Activated CD8-positive, alpha-beta T cell treated with anti-CD3 and anti-CD28 coated beads for 36 hours (primary cell): ENCODE data around the gene RHOBTB3. TPM values are rescaled to one million over a fixed set of nuclear protein-coding genes. Genes with fewer than 3 reads are reported as not detected.

Source experiments
- ATAC-seq: fragments of 200-7000 bp; cut with Tn5 transposase; one replicate; pipeline ENCODE4 v1.10.0; 2021; ENCODE audit warnings: mild to moderate bottlenecking, moderate library complexity
- CTCF ChIA-PET: fragments of 350-600 bp; sonication (Branson Sonifier 250); formaldehyde crosslinking; loops from one replicate; lab custom pipeline; 2021; ENCODE audit warnings: antibody characterized with exemption; lab: Charles Lee
- POLR2A ChIA-PET: fragments of 350-600 bp; sonication (Branson Sonifier 250); formaldehyde crosslinking; loops from one replicate; lab custom pipeline; 2021; ENCODE audit warnings: antibody characterized with exemption; lab: Charles Lee
- DNase-seq: peaks from one replicate; pipeline ENCODE4 v3.0.0-alpha.2; 2020
- H3K27ac Mint-ChIP-seq: one replicate; pipeline ENCODE4 v1.8.0; 2021; ENCODE audit warnings: mild to moderate bottlenecking, mixed read lengths
- H3K27me3 Mint-ChIP-seq: one replicate; pipeline ENCODE4 v1.8.0; 2021; ENCODE audit warnings: mixed read lengths
- H3K36me3 Mint-ChIP-seq: one replicate; pipeline ENCODE4 v1.8.0; 2021; ENCODE audit warnings: low read depth, mixed read lengths
- H3K4me1 Mint-ChIP-seq: one replicate; pipeline ENCODE4 v1.8.0; 2021; ENCODE audit warnings: low read depth, mixed read lengths
- H3K4me3 Mint-ChIP-seq: one replicate; pipeline ENCODE4 v1.8.0; 2021; ENCODE audit warnings: mild to moderate bottlenecking, moderate library complexity, mixed read lengths
- H3K9me3 Mint-ChIP-seq: one replicate; pipeline ENCODE4 v1.8.0; 2021; ENCODE audit warnings: mixed read lengths
- CTCF ChIP-seq: fragments of 200-600 bp; IDR thresholded peaks from one replicate; pipeline ENCODE4 v1.8.0; 2022; ENCODE audit warnings: antibody characterized with exemption, mild to moderate bottlenecking
- intact Hi-C: fragments of 100-400 bp; cut with micrococcal nuclease; formaldehyde crosslinking; loops from one replicate; pipeline ENCODE4 v1.10.0; 2022
- total RNA-seq, 2 experiments: library from RNA; stranded (reverse); gene quantifications; one replicate each; pipeline ENCODE4 v1.2.3, GENCODE V29; 2021

Gene RHOBTB3
- total RNA-seq, 2 experiments from 2014 or later = 0.50 to 1.1 TPM

DNA sequence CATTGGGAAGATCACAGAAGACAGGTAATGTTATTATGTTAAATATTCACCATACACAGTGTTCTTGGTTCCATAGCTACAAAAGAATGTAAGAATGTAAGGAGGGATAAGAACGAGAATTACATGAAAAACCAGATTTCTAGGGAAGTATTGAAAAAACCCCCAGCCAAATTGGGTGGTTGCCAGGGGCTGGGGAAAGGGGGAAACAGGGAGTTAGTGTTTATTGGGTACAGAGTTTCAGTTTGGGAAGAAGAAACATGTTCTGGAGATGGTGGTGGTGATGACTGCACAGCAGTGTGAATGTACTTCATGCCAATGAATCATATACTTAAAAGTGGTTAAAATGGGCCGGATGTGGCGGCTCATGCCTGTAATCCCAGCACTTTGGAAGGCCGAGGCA, 51.0 kb downstream of the RHOBTB3 start:
- intact Hi-C loops = loop anchor here (5.0 to 10.0 kb wide), 2 partner anchors 120 to 553 kb away; no protein-coding TSS in a partner anchor
- no peaks in the 10 kb centered on the region for H3K9me3 Mint-ChIP-seq
- TF ChIP-seq CTCF = no peak
- ChIA-PET CTCF (interaction anchor here (1.0 to 15.6 kb wide), 37 partner anchors 9 to 559 kb away, joined by 3 to 628 read pairs (median 10); partner anchors contain the start of genes ELL2, GLRX, RFESD and RHOBTB3), POLR2A (interaction anchor here (1.1 to 1.7 kb wide), 3 partner anchors 38 to 138 kb away, joined by 3 to 6 read pairs (median 3); no protein-coding TSS in a partner anchor)
- H3K4me3 Mint-ChIP-seq = no peak overlapping the region
- peaks cover 8% of the 10 kb centered on the region for H3K4me1 Mint-ChIP-seq
- H3K36me3 Mint-ChIP-seq = no peaks in the 10 kb centered on the region
- no peak overlapping the region for H3K27ac Mint-ChIP-seq
- H3K27me3 Mint-ChIP-seq = peaks cover 2% of the 10 kb centered on the region
- ATAC-seq (no peak), DNase-seq (no peak)

- ChIA-PET CTCF (interaction anchor here (0.7 to 15.6 kb wide), 6 partner anchors 24 to 140 kb away, joined by 3 to 628 read pairs (median 4); partner anchors contain the start of gene RFESD), POLR2A (interaction anchor here (1.5 kb wide), 1 partner anchor 36 kb away, joined by 3 read pairs; no protein-coding TSS in a partner anchor)
- Mint-ChIP-seq H3K4me1 (peaks cover 8% of the 10 kb centered on the region), H3K27me3 (peaks cover 2% of the 10 kb centered on the region), H3K9me3 (no peaks in the 10 kb centered on the region), H3K27ac (no peak overlapping the region), H3K4me3 (no peak overlapping the region), H3K36me3 (no peaks in the 10 kb centered on the region)
- no peak for TF ChIP-seq CTCF
- ATAC-seq (no peak), DNase-seq (no peak)
- intact Hi-C loops = loop anchor here (5.0 to 10.0 kb wide), 2 partner anchors 121 to 551 kb away; no protein-coding TSS in a partner anchor
Observed at GRCh38 chr5:95783661-95784060, 52.5 kb downstream of the RHOBTB3 start.

GRCh38 chr5:95784514-95785302, 53.6 kb downstream of the RHOBTB3 start:
- no peaks in the 10 kb centered on the region for H3K9me3 Mint-ChIP-seq
- ATAC-seq (no peak), DNase-seq (no peak)
- intact Hi-C loops = loop anchor here (5.0 to 10.0 kb wide), 2 partner anchors 122 to 550 kb away; no protein-coding TSS in a partner anchor
- no peak overlapping the region for H3K4me3 Mint-ChIP-seq
- TF ChIP-seq CTCF = no peak
- ChIA-PET CTCF (interaction anchor here (0.7 to 15.6 kb wide), 5 partner anchors 37 to 141 kb away, joined by 3 to 628 read pairs (median 6); partner anchors contain the start of genes GLRX and RFESD), POLR2A (no interaction called here)
- H3K27me3 Mint-ChIP-seq = no peaks in the 10 kb centered on the region
- H3K4me1 Mint-ChIP-seq = peaks cover 6% of the 10 kb centered on the region
- no peak overlapping the region for H3K27ac Mint-ChIP-seq
- H3K36me3 Mint-ChIP-seq = no peaks in the 10 kb centered on the region

GRCh38 chr5:95786821-95787418, 55.8 kb downstream of the RHOBTB3 start:
- H3K4me3 Mint-ChIP-seq = no peak overlapping the region
- ATAC-seq (no peak), DNase-seq (no peak)
- intact Hi-C loops = loop anchor here (10.0 kb wide), 1 partner anchor 548 kb away; no protein-coding TSS in a partner anchor
- no peak overlapping the region for H3K27ac Mint-ChIP-seq
- POLR2A ChIA-PET = interaction anchor here (1.3 kb wide), 1 partner anchor 18 kb away, joined by 3 read pairs; no protein-coding TSS in a partner anchor
- H3K4me1 Mint-ChIP-seq = peaks cover 6% of the 10 kb centered on the region
- H3K36me3 Mint-ChIP-seq = no peaks in the 10 kb centered on the region
- H3K9me3 Mint-ChIP-seq = no peaks in the 10 kb centered on the region
- no peaks in the 10 kb centered on the region for H3K27me3 Mint-ChIP-seq
- CTCF ChIA-PET = interaction anchor here (1.0 to 15.6 kb wide), 6 partner anchors 9 to 143 kb away, joined by 3 to 628 read pairs (median 4); partner anchors contain the start of gene RFESD
- no peak for TF ChIP-seq CTCF
